ENCODE results near the gene PLSCR2.
"Not testable (repeated sequence)": the region's sequence is repeated elsewhere in the genome, so short reads cannot be mapped to it uniquely, and the experiment has no call there.

PLSCR2 gene

GRCh38 chr3:146469150-146470017 lies at the start of gene PLSCR2:
TSS of gene PLSCR2 (minus strand) at chr3:146469561. CDS start at chr3:146459904, 9,657 bp downstream.
- peak; percentile 34 to 51 for DNase-seq (ENCODE audit: low read depth in 2 of 2)

GRCh38 chr3:146517684-146518435 lies 48.5 kb upstream of the PLSCR2 start:
- DNase-seq (ENCODE audit: low read depth in 2 of 2): no peak

GRCh38 chr3:146513386-146514051 lies 44.2 kb upstream of the PLSCR2 start:
- no peak for DNase-seq (ENCODE audit: low read depth in 2 of 2)

- no peak for DNase-seq (ENCODE audit: low read depth in 2 of 2)
Observed at GRCh38 chr3:146511402-146512134, 42.2 kb upstream of the PLSCR2 start.

GRCh38 chr3:146507331-146508120 lies 38.2 kb upstream of the PLSCR2 start:
- no peak for DNase-seq (ENCODE audit: low read depth in 2 of 2)

- DNase-seq (ENCODE audit: low read depth in 2 of 2): no peak
Observed at GRCh38 chr3:146505516-146505915, 36.2 kb upstream of the PLSCR2 start.

GRCh38 chr3:146504498-146505197 lies 35.3 kb upstream of the PLSCR2 start:
- no peak for DNase-seq (ENCODE audit: low read depth in 2 of 2)

GRCh38 chr3:146503461-146504202 lies 34.3 kb upstream of the PLSCR2 start:
- peak in 1 of 2 donors; percentile 4 for DNase-seq (ENCODE audit: low read depth in 2 of 2)

- DNase-seq (ENCODE audit: low read depth in 2 of 2): no peak
Observed at GRCh38 chr3:146502887-146503460, 33.6 kb upstream of the PLSCR2 start.

- no peak for DNase-seq (ENCODE audit: low read depth in 2 of 2)
Observed at GRCh38 chr3:146501752-146502151, 32.4 kb upstream of the PLSCR2 start.

GRCh38 chr3:146499701-146500100 lies 30.3 kb upstream of the PLSCR2 start:
- DNase-seq (ENCODE audit: low read depth in 2 of 2): no peak

GRCh38 chr3:146498002-146498736 lies 28.8 kb upstream of the PLSCR2 start:
- DNase-seq (ENCODE audit: low read depth in 2 of 2): peak in 1 of 2 donors; percentile 10

GRCh38 chr3:146497145-146497843 lies 27.9 kb upstream of the PLSCR2 start:
- DNase-seq (ENCODE audit: low read depth in 2 of 2): not testable (repeated sequence)

- DNase-seq (ENCODE audit: low read depth in 2 of 2): no peak
Observed at GRCh38 chr3:146496726-146497125, 27.4 kb upstream of the PLSCR2 start.

GRCh38 chr3:146496251-146496650 lies 26.9 kb upstream of the PLSCR2 start:
- no peak for DNase-seq (ENCODE audit: low read depth in 2 of 2)

GRCh38 chr3:146493761-146494160 lies 24.4 kb upstream of the PLSCR2 start:
- no peak for DNase-seq (ENCODE audit: low read depth in 2 of 2)

GRCh38 chr3:146493221-146493620 lies 23.9 kb upstream of the PLSCR2 start:
- no peak for DNase-seq (ENCODE audit: low read depth in 2 of 2)

GRCh38 chr3:146491303-146491702 lies 21.9 kb upstream of the PLSCR2 start:
- no peak for DNase-seq (ENCODE audit: low read depth in 2 of 2)

Data from stimulated activated CD8-positive, alpha-beta memory T cell treated with anti-CD3 and anti-CD28 coated beads, Interleukin-2, amount 100 ng/mL, for 48 hours (primary cell).